Measurements from ENCODE around the gene PTS.

PTS gene

DNA sequence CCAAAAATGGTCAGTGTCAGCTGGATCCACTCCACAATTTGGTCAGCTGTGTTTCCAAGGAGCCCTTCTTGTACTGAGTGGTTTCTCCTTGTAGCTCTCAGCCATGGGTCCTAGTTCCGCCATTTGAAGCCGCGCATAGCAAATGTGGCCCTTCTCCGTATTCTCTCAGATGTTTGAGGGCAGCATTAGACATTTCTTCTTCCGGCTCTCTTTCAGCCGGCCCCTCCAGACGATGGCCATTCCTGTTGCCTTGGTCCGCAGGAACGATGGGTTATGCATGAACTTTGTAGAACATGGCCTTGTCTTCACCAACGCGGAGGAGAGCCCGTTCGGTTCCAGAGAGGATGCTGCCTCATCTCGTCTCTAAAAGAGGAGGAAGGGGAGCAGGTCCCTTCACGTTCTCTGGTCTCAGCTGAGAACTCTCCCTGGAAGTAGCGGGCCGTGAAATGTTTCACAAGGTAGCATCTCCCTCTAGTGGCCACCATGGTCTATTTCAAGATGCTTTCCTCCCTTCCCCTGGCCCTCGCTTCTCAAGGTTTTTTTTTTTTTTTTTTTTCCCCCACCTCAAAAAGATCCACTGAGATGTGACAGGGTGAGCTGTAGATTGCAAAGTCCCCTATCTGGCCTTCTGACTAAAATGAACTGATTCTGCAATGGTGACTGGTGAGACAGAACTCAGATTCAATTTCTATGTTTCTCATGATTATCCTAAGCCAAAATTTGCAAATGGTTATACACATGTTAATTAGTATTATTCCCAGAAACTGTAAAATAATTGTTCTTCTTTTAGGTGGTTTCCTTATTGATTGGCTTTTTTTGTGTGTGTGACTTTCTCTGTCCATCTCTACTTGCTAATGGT, 54.3 kb downstream of the PTS start:
- H3K27me3 Mint-ChIP-seq (ENCODE audit: low read depth), result peaks cover 9% of the 10 kb centered on the region
- peak overlapping the region; percentile 83 to 88 (median 87) for H3K4me3 Mint-ChIP-seq
- no peaks in the 10 kb centered on the region for H3K36me3 Mint-ChIP-seq (ENCODE audit: low read depth)
- TF ChIP-seq, protein P1, sequence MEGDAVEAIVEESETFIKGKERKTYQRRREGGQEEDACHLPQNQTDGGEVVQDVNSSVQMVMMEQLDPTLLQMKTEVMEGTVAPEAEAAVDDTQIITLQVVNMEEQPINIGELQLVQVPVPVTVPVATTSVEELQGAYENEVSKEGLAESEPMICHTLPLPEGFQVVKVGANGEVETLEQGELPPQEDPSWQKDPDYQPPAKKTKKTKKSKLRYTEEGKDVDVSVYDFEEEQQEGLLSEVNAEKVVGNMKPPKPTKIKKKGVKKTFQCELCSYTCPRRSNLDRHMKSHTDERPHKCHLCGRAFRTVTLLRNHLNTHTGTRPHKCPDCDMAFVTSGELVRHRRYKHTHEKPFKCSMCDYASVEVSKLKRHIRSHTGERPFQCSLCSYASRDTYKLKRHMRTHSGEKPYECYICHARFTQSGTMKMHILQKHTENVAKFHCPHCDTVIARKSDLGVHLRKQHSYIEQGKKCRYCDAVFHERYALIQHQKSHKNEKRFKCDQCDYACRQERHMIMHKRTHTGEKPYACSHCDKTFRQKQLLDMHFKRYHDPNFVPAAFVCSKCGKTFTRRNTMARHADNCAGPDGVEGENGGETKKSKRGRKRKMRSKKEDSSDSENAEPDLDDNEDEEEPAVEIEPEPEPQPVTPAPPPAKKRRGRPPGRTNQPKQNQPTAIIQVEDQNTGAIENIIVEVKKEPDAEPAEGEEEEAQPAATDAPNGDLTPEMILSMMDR (IDR thresholded peaks at IDR 0.05; ENCODE audit: unreplicated experiment in 3 of 3), result peak; percentile 56 to 63 (median 62)
- H3K4me1 Mint-ChIP-seq, result peaks cover 5% of the 10 kb centered on the region
- peak overlapping the region in 1 of 3 experiments; percentile 59 for H3K27ac Mint-ChIP-seq
- H3K9me3 Mint-ChIP-seq, result no peaks in the 10 kb centered on the region

DNA sequence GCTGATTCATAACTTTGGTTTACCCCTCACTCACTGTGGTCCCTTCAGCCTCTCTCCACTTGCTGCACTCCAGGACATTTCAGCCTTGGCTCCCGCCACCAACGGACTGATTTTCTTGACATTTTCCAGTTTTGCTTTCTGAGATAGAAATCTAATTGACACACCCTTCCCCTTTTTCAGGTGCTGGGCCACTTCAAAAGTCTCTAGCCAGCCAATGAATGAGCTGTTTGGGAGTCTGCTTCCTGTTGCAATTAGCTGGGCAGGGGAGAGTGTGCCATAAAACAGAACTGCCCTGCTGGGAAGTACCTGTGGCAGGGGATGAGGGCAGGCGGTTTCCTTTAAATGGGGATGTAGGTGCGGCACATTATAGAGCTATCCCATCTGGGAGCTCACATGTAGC, 55.5 kb downstream of the PTS start:
- H3K27me3 Mint-ChIP-seq (ENCODE audit: low read depth), result peaks cover 9% of the 10 kb centered on the region
- peak overlapping the region in 2 of 3 experiments; percentile 3 to 11 for H3K4me3 Mint-ChIP-seq
- no peak overlapping the region for H3K27ac Mint-ChIP-seq
- TF ChIP-seq, protein P1 (IDR thresholded peaks at IDR 0.05; ENCODE audit: unreplicated experiment in 3 of 3), result no peak
- no peaks in the 10 kb centered on the region for H3K36me3 Mint-ChIP-seq (ENCODE audit: low read depth)
- H3K4me1 Mint-ChIP-seq, result peaks cover 5% of the 10 kb centered on the region
- H3K9me3 Mint-ChIP-seq, result no peaks in the 10 kb centered on the region

Data from nephron (organoid).